WTC11 (cell line): Measurements from ENCODE around the gene SNX17. TPM values are rescaled to one million over a fixed set of nuclear protein-coding genes. Genes with fewer than 3 reads are reported as not detected.

ENCODE experiments used
- ATAC-seq: fragments of 200-7000 bp; cut with Tn5 transposase; 2 replicates; pipeline ENCODE4 v1.10.0; 2021; ENCODE audit warnings: mild to moderate bottlenecking, moderate library complexity
- CTCF ChIA-PET: fragments of 300-600 bp; sonication (Branson Sonifier 250); formaldehyde crosslinking; loops from one replicate; lab custom pipeline; 2021; ENCODE audit warnings: antibody characterized with exemption; lab: Charles Lee
- POLR2A ChIA-PET: fragments of 350-600 bp; sonication (Branson Sonifier 250); formaldehyde crosslinking; loops from one replicate; lab custom pipeline; 2021; ENCODE audit warnings: antibody characterized with exemption; lab: Charles Lee
- DNase-seq: peaks from one replicate; pipeline ENCODE4 v3.0.0; 2021; ENCODE audit warnings: low spot score
- H3K27ac Mint-ChIP-seq: 2 replicates; pipeline ENCODE4 v1.8.0; 2021; ENCODE audit warnings: mixed read lengths
- H3K27me3 Mint-ChIP-seq: 2 replicates; pipeline ENCODE4 v1.8.0; 2021; ENCODE audit warnings: low read depth, mild to moderate bottlenecking, moderate library complexity, mixed read lengths
- H3K36me3 Mint-ChIP-seq: 2 replicates; pipeline ENCODE4 v1.8.0; 2021; ENCODE audit warnings: mixed read lengths
- H3K4me1 Mint-ChIP-seq: 2 replicates; pipeline ENCODE4 v1.8.0; 2022; ENCODE audit warnings: mixed read lengths
- H3K4me3 Mint-ChIP-seq: 2 replicates; pipeline ENCODE4 v1.8.0; 2021; ENCODE audit warnings: mild to moderate bottlenecking, moderate library complexity, mixed read lengths
- H3K9me3 Mint-ChIP-seq: 2 replicates; pipeline ENCODE4 v1.8.0; 2021; ENCODE audit warnings: mixed read lengths
- FOXK1 ChIP-seq: sonication (generic); formaldehyde crosslinking; IDR thresholded peaks from 2 replicates; pipeline ENCODE4 v1.8.0; 2022; ENCODE audit warnings: mild to moderate bottlenecking, moderate library complexity, missing genetic modification reagents
- HMGA2 ChIP-seq: fragments of 250-450 bp; sonication (Bioruptor Pico); IDR thresholded peaks from 2 replicates; pipeline ENCODE4 v1.4.0; 2021; ENCODE audit warnings: mild to moderate bottlenecking, moderate library complexity
- JUN ChIP-seq: sonication (generic); formaldehyde crosslinking; IDR thresholded peaks from 2 replicates; pipeline ENCODE4 v1.8.0; 2023; ENCODE audit warnings: mild to moderate bottlenecking, missing genetic modification reagents
- RORB ChIP-seq: fragments of 250-450 bp; sonication (Bioruptor Pico); IDR thresholded peaks from 2 replicates; pipeline ENCODE4 v1.9.0; 2021; ENCODE audit warnings: mild to moderate bottlenecking
- TCF7 ChIP-seq: sonication (generic); formaldehyde crosslinking; IDR thresholded peaks from 2 replicates; pipeline ENCODE4 v1.8.0; 2022; ENCODE audit warnings: mild to moderate bottlenecking, low read depth, missing genetic modification reagents, moderate library complexity
- total RNA-seq: library from RNA; stranded (reverse); gene quantifications from 3 replicates; pipeline ENCODE4 v1.2.3, GENCODE V29; 2021
- TF ChIP-seq, protein P1 (sequence below): sonication (generic); formaldehyde crosslinking; IDR thresholded peaks from 2 replicates; pipeline ENCODE4 v1.8.0; 2022; ENCODE audit warnings: mild to moderate bottlenecking, missing genetic modification reagents
- TF ChIP-seq, protein P2 (sequence below): fragments of 200-600 bp; IDR thresholded peaks from 2 replicates; pipeline ENCODE4 v1.8.0; 2022; ENCODE audit warnings: antibody characterized with exemption
- TF ChIP-seq, protein P3 (sequence below): sonication (generic); formaldehyde crosslinking; IDR thresholded peaks from 2 replicates; pipeline ENCODE4 v1.8.1; 2023; ENCODE audit warnings: mild to moderate bottlenecking, missing genetic modification reagents, borderline replicate concordance
- TF ChIP-seq, protein P4 (sequence below): sonication (generic); formaldehyde crosslinking; IDR thresholded peaks from 2 replicates; pipeline ENCODE4 v1.8.1; 2023; ENCODE audit warnings: mild to moderate bottlenecking, missing genetic modification reagents
- TF ChIP-seq, protein P5 (sequence below): sonication (generic); formaldehyde crosslinking; IDR thresholded peaks from 2 replicates; pipeline ENCODE4 v1.8.0; 2023; ENCODE audit warnings: missing genetic modification reagents
- TF ChIP-seq, protein P6 (sequence below): sonication (generic); formaldehyde crosslinking; IDR thresholded peaks from 2 replicates; pipeline ENCODE4 v1.8.1; 2023; ENCODE audit warnings: mild to moderate bottlenecking, moderate library complexity, missing genetic modification reagents
- TF ChIP-seq, protein P7 (sequence below): sonication (generic); formaldehyde crosslinking; conservative IDR thresholded peaks from 2 replicates; pipeline ENCODE4 v1.8.1; 2022; ENCODE audit warnings: mild to moderate bottlenecking, missing genetic modification reagents
- TF ChIP-seq, protein P8 (sequence below): fragments of 250-450 bp; sonication (Bioruptor Pico); conservative IDR thresholded peaks from 2 replicates; pipeline ENCODE4 v1.9.0; 2021; ENCODE audit warnings: mild to moderate bottlenecking
- TF ChIP-seq, protein P9 (sequence below): sonication (generic); formaldehyde crosslinking; IDR thresholded peaks from 2 replicates; pipeline ENCODE4 v1.8.0; 2022; ENCODE audit warnings: missing genetic modification reagents

Gene SNX17
- total RNA-seq, 1 experiment from 2014 or later = 74.7 TPM

DNA sequence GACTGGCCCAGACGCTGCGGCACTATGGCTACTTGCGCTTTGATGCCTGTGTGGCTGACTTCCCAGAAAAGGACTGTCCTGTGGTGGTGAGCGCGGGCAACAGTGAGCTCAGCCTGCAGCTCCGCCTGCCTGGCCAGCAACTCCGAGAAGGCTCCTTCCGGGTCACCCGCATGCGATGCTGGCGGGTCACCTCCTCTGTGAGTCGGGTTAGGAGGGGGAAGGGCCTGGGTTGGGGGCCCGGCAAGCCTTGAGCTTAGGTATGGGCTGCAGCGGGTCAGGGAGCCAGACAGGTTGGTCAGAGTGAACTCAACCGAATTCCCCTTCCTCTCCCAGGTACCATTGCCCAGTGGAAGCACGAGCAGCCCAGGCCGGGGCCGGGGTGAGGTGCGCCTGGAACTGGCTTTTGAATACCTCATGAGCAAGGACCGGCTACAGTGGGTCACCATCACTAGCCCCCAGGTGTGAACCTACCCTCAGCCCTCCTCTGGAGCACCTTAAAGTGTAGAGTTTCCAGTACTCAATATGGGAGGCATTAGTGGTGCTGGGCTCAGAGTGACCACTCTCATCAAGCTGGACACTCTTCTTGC lies 5.2 kb downstream of the SNX17 start (continued):
- TF ChIP-seq HMGA2 (CRISPR knock-in tag) (no peak), JUN (CRISPR knock-in tag) (no peak), RORB (CRISPR knock-in tag) (no peak)
- TF ChIP-seq, protein P1, sequence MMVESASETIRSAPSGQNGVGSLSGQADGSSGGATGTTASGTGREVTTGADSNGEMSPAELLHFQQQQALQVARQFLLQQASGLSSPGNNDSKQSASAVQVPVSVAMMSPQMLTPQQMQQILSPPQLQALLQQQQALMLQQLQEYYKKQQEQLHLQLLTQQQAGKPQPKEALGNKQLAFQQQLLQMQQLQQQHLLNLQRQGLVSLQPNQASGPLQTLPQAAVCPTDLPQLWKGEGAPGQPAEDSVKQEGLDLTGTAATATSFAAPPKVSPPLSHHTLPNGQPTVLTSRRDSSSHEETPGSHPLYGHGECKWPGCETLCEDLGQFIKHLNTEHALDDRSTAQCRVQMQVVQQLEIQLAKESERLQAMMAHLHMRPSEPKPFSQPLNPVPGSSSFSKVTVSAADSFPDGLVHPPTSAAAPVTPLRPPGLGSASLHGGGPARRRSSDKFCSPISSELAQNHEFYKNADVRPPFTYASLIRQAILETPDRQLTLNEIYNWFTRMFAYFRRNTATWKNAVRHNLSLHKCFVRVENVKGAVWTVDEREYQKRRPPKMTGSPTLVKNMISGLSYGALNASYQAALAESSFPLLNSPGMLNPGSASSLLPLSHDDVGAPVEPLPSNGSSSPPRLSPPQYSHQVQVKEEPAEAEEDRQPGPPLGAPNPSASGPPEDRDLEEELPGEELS (CRISPR knock-in tag) = no peak
- TF ChIP-seq, protein P2, sequence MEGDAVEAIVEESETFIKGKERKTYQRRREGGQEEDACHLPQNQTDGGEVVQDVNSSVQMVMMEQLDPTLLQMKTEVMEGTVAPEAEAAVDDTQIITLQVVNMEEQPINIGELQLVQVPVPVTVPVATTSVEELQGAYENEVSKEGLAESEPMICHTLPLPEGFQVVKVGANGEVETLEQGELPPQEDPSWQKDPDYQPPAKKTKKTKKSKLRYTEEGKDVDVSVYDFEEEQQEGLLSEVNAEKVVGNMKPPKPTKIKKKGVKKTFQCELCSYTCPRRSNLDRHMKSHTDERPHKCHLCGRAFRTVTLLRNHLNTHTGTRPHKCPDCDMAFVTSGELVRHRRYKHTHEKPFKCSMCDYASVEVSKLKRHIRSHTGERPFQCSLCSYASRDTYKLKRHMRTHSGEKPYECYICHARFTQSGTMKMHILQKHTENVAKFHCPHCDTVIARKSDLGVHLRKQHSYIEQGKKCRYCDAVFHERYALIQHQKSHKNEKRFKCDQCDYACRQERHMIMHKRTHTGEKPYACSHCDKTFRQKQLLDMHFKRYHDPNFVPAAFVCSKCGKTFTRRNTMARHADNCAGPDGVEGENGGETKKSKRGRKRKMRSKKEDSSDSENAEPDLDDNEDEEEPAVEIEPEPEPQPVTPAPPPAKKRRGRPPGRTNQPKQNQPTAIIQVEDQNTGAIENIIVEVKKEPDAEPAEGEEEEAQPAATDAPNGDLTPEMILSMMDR = no peak

DNA sequence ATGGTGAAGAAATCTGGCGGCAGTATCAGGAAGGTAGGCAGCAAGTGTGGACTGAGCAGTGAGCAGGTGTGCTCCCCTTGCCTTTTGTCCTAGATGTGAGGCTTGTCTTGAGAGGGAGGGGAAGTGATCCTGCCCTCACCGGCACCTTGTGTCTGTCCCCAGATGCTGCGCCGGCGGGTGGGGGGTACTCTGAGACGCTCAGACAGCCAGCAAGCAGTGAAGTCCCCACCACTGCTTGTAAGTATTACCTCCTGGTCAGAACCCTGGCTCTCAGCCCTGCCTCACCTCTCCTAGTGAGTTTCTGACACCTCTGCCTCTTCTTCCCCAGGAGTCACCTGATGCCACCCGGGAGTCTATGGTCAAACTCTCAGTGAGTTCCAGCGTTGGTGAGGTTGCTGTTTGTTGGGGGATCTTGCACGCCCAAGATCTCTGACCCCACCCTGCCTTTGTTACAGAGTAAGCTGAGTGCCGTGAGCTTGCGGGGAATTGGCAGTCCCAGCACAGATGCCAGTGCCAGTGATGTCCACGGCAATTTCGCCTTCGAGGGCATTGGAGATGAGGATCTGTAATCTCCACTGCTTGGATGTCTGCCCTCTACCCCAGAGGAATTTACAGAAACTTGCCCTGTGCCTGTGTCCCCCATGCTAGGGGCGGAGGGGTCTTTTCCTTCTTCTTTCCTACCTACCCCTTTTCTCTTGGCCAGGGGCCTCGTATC lies 5.9 kb downstream of the SNX17 start:
- Mint-ChIP-seq H3K27ac (no peak overlapping the region), H3K36me3 (peaks cover 57% of the 10 kb centered on the region), H3K27me3 (no peaks in the 10 kb centered on the region; the same call in 1 of the 2 replicates), H3K9me3 (no peaks in the 10 kb centered on the region), H3K4me1 (peaks cover 28% of the 10 kb centered on the region), H3K4me3 (no peak overlapping the region)
- no peak for DNase-seq
- ATAC-seq = no peak
- CTCF ChIA-PET = no interaction called here
- POLR2A ChIA-PET = no interaction called here
- TF ChIP-seq, protein P3, sequence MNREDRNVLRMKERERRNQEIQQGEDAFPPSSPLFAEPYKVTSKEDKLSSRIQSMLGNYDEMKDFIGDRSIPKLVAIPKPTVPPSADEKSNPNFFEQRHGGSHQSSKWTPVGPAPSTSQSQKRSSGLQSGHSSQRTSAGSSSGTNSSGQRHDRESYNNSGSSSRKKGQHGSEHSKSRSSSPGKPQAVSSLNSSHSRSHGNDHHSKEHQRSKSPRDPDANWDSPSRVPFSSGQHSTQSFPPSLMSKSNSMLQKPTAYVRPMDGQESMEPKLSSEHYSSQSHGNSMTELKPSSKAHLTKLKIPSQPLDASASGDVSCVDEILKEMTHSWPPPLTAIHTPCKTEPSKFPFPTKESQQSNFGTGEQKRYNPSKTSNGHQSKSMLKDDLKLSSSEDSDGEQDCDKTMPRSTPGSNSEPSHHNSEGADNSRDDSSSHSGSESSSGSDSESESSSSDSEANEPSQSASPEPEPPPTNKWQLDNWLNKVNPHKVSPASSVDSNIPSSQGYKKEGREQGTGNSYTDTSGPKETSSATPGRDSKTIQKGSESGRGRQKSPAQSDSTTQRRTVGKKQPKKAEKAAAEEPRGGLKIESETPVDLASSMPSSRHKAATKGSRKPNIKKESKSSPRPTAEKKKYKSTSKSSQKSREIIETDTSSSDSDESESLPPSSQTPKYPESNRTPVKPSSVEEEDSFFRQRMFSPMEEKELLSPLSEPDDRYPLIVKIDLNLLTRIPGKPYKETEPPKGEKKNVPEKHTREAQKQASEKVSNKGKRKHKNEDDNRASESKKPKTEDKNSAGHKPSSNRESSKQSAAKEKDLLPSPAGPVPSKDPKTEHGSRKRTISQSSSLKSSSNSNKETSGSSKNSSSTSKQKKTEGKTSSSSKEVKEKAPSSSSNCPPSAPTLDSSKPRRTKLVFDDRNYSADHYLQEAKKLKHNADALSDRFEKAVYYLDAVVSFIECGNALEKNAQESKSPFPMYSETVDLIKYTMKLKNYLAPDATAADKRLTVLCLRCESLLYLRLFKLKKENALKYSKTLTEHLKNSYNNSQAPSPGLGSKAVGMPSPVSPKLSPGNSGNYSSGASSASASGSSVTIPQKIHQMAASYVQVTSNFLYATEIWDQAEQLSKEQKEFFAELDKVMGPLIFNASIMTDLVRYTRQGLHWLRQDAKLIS (CRISPR knock-in tag) = no peak
- TF ChIP-seq, protein P4, sequence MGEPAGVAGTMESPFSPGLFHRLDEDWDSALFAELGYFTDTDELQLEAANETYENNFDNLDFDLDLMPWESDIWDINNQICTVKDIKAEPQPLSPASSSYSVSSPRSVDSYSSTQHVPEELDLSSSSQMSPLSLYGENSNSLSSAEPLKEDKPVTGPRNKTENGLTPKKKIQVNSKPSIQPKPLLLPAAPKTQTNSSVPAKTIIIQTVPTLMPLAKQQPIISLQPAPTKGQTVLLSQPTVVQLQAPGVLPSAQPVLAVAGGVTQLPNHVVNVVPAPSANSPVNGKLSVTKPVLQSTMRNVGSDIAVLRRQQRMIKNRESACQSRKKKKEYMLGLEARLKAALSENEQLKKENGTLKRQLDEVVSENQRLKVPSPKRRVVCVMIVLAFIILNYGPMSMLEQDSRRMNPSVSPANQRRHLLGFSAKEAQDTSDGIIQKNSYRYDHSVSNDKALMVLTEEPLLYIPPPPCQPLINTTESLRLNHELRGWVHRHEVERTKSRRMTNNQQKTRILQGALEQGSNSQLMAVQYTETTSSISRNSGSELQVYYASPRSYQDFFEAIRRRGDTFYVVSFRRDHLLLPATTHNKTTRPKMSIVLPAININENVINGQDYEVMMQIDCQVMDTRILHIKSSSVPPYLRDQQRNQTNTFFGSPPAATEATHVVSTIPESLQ (CRISPR knock-in tag) = no peak
- TF ChIP-seq, protein P5, sequence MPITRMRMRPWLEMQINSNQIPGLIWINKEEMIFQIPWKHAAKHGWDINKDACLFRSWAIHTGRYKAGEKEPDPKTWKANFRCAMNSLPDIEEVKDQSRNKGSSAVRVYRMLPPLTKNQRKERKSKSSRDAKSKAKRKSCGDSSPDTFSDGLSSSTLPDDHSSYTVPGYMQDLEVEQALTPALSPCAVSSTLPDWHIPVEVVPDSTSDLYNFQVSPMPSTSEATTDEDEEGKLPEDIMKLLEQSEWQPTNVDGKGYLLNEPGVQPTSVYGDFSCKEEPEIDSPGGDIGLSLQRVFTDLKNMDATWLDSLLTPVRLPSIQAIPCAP (CRISPR knock-in tag) = no peak
- TF ChIP-seq, protein P6, sequence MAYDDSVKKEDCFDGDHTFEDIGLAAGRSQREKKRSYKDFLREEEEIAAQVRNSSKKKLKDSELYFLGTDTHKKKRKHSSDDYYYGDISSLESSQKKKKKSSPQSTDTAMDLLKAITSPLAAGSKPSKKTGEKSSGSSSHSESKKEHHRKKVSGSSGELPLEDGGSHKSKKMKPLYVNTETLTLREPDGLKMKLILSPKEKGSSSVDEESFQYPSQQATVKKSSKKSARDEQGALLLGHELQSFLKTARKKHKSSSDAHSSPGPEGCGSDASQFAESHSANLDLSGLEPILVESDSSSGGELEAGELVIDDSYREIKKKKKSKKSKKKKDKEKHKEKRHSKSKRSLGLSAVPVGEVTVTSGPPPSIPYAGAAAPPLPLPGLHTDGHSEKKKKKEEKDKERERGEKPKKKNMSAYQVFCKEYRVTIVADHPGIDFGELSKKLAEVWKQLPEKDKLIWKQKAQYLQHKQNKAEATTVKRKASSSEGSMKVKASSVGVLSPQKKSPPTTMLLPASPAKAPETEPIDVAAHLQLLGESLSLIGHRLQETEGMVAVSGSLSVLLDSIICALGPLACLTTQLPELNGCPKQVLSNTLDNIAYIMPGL = no peak
- TF ChIP-seq TCF7 = no peak
- TF ChIP-seq, protein P7, sequence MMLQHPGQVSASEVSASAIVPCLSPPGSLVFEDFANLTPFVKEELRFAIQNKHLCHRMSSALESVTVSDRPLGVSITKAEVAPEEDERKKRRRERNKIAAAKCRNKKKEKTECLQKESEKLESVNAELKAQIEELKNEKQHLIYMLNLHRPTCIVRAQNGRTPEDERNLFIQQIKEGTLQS (CRISPR knock-in tag) = no peak
- TF ChIP-seq, protein P8, sequence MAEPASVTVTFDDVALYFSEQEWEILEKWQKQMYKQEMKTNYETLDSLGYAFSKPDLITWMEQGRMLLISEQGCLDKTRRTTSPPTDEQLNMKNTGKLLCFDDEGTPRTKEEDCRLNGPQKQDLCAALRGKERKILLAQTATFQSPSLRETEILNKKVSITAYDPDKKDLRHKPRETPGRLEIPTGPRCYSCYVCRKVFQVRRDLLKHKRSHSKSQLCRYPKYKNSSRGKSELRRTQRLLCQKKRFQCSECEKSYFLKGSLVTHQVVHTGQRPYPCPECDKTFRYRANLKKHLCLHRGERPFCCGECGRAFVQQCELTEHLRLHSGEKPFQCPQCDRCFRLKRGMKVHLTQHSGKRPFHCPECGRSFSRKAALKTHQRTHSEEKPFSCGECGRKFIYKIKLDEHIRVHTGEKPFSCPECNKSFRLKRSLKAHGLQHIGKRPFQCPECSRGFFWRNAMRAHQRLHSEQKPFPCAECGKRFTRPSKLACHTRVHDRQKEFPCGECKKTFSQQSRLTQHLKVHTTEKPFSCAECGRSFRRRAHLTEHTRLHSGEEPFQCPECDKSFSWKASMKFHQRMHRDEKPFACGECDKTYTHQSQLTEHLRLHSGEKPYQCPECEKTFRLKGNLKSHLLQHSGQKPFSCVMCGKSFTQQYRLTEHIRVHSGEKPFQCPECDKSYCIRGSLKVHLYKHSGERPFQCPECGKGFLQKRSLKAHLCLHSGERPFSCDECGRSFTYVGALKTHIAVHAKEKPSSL = no peak
- TF ChIP-seq, protein P9, sequence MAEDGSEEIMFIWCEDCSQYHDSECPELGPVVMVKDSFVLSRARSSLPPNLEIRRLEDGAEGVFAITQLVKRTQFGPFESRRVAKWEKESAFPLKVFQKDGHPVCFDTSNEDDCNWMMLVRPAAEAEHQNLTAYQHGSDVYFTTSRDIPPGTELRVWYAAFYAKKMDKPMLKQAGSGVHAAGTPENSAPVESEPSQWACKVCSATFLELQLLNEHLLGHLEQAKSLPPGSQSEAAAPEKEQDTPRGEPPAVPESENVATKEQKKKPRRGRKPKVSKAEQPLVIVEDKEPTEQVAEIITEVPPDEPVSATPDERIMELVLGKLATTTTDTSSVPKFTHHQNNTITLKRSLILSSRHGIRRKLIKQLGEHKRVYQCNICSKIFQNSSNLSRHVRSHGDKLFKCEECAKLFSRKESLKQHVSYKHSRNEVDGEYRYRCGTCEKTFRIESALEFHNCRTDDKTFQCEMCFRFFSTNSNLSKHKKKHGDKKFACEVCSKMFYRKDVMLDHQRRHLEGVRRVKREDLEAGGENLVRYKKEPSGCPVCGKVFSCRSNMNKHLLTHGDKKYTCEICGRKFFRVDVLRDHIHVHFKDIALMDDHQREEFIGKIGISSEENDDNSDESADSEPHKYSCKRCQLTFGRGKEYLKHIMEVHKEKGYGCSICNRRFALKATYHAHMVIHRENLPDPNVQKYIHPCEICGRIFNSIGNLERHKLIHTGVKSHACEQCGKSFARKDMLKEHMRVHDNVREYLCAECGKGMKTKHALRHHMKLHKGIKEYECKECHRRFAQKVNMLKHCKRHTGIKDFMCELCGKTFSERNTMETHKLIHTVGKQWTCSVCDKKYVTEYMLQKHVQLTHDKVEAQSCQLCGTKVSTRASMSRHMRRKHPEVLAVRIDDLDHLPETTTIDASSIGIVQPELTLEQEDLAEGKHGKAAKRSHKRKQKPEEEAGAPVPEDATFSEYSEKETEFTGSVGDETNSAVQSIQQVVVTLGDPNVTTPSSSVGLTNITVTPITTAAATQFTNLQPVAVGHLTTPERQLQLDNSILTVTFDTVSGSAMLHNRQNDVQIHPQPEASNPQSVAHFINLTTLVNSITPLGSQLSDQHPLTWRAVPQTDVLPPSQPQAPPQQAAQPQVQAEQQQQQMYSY (CRISPR knock-in tag) = no peak
- no peak for TF ChIP-seq HMGA2 (CRISPR knock-in tag)
- TF ChIP-seq FOXK1 (CRISPR knock-in tag) = no peak
